Activated T-cell treated with anti-CD3 and anti-CD28 coated beads, Interleukin-2, amount 50 U/mL, for 48 hours (primary cell): Measurements from ENCODE around the gene ATP11B.
"Not testable (repeated sequence)": the region's sequence is repeated elsewhere in the genome, so short reads cannot be mapped to it uniquely, and the experiment has no call there.

ENCODE experiments used
- DNase-seq, 2 experiments: peaks; one replicate each; pipeline ENCODE4 v3.0.0-alpha.2; 2020

The ATP11B gene

DNA sequence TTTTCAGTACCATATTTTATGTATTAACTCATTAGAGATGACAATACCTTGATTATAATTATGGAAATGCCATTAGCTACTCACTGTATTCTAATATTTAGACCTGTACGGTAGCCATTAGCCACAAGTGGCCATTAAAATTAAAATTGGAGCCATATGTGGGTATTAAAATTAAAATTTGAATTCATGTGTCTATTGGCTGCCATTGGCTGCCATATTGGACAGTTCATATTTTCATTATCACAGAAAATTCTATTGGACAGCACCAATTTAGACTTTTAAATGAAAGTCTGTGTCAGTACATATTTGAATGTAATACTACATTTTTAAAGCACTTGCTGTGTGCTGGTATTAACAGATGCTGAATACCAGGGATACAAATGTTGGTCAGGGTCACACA, 3.0 kb downstream of the ATP11B start:
- DNase-seq = no peak

DNA sequence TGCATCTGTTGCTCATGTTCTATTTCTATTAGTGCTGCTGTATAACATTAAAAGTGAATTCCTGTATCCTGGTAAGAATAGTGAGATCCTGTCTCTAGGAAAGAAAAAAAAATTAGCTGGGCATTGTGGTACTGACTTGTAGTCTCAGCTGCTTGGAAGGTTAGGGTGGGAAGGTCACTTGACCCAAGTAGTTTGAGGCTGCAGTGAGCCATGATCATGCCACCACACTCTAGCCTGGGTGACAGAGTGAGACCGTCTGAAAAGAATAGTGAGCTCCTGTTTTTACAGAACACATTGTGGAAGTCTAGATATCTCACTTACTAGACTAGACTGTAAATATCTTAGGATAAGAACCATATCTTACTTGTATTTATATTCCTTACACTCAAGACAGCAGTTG, 4.6 kb downstream of the ATP11B start:
- DNase-seq = no peak

DNA sequence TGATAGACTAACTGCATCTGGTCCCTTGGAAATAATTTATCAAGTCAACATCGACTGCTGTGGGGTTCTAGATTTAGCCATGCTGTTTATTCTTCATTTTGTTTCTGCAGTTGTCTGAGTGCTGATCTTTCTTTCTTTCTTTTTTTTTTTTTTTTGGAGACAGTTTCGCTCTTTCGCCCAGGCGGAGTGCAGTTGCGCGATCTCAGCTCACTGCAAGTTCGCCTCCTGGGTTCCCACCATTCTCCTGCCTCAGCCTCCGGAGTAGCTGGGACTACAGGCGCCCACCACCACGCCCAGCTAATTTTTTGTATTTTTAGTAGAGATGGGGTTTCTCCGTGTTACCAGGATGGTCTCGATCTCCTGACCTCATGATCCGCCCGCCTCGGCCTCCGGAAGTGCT, 5.8 kb downstream of the ATP11B start:
- not testable (repeated sequence) for DNase-seq

DNA sequence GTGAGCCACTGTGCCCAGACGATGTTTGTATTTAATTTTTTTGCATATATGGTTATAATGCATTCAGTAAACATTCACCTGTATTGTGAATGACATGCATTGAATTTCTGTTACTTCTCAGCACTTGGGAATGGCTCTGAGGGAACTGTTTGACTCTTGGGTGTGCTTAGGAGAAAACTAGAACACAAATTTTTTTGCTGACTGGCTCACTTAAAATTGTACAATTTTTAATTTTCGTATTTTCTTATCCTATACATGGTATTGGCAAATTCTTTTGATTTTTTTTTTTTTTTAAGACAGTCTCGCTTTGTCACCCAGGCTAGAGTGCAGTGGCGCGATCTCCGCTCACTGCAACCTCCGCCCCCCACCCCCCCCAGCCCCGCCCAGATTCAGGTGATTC, 7.2 kb downstream of the ATP11B start:
- DNase-seq = no peak

DNA sequence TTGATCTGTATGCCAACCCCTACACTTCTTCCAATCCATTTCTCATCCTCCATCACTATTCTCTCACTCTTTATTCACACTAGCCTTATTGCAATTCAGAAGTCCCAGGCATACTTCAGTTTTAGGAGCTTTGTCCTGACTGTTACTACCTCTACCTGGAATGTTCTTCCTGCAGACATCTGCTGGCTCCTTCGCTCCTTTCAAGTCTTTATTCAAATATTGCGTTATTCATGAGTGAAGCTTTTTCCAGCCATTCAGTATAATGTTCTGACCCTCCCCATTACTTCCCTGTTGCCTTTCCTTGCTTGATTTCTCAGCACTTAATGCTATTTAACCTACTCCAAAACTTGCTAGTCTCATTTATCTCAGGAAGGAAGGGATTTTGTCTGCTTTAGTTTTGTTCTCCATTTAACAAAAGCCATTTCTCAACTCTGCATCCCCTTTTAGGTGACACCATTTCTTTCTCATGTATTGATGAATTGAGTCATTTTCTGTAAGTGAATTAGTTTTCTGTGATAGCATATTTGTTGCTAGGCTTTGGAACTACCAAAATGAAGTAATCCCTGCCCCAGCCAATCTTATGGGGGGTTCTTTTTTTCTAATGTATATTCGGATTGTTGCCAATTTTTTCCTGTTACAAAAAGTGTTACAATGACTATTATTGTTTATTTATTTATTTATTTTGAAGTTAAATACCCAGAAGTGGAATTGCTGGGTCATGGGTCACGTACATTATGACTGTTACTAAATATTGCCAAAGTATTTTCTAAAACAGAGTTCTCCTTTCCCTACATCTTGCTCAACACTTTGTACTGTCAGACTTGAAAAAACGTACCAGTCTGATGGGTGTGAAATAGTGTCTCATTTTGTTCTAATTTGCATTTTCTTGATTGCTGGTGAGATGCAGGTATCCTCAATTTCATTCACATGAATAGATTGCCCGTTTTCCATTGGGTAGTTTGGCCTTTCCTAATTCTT, 9.4 kb downstream of the ATP11B start:
- DNase-seq = no peak

DNA sequence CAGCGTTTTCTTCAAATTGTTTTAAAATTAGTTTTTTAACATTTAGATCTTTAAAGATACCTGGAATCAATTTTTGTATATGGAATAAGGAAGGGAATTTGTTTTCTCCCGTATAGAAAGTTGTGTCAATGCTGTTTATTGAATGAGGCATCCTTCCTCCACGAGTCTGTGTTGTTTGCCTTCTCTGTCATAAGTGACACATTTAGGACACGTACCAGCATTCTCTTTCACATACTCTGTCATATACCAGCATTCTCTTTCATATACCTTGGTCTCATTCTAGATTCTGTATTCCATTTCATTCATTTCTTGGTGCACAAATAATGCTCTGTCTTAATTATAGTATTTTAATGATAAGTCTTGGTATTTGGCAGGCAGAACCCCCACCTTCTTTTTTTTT, 10.3 kb downstream of the ATP11B start:
- DNase-seq = no peak

DNA sequence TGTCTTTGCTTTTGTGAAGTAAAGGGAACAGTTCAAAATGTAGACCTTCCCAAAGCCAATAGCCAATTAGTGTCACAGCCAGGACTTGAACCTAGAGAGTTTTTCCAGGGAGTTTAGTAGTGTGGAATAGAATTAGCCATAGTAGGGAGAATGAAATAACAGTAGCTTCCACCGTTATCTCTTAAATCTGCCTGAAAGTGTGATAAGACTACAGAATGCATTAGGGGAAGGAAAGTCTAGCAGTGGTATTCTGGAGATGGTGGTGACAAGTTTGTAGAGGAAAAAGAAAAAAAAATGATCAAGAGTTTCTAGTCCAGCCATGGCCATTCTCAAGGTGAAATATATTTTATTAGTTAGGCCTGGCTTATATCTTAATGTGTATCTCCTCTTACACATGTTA, 13.8 kb downstream of the ATP11B start:
- no peak for DNase-seq

DNA sequence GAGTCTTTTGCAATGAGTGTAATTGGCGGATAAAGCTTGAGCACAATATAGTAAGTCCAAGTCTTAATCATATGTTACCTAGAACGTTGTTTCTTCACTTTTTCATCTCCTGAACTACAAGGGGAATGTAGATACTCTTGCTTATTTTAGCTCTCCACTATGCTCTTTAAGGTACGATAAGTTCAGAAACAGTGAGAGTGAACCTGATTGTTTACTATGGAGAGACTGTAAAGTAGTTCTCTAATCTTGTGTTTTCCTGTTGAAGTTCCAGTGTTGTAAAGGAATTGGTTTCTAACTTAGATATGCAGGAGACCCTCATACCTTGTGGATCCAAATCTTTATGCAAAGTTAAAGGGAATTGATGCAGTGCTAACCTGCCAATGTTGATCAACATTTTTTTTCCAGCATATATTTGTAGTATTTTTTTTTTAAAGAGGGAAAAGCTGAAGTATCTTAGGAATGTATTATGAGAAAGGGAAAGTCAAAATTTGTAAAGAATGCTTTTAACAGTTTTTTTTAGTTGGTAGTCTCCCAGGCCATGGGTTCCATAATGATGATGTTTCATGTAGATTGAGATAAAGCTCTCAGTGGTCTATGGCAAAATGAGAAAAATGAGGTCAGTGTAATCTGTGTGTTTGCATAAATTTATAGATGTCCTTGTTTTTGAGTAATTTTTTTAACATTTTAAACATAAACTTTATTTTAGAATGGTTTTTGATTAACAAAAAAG, 14.9 kb downstream of the ATP11B start:
- DNase-seq = no peak

DNA sequence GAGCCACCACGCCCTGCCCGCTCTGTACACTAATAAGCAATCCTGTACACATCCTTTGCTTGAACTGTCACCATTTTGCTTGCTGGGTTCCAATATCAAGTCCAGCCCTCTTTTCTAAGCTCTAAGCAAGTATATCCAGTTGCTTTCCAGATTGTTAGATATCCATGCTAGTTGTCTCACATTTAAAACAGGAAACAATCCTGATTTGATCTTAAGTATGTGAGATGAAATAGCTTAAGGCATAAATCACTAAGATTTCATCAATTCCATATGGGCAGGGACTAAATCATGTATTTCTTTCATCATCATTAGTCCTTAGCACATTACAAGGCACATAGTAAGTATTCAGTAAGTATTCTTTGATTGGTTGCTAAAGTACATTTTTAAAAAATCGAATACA, 16.2 kb downstream of the ATP11B start:
- no peak for DNase-seq

DNA sequence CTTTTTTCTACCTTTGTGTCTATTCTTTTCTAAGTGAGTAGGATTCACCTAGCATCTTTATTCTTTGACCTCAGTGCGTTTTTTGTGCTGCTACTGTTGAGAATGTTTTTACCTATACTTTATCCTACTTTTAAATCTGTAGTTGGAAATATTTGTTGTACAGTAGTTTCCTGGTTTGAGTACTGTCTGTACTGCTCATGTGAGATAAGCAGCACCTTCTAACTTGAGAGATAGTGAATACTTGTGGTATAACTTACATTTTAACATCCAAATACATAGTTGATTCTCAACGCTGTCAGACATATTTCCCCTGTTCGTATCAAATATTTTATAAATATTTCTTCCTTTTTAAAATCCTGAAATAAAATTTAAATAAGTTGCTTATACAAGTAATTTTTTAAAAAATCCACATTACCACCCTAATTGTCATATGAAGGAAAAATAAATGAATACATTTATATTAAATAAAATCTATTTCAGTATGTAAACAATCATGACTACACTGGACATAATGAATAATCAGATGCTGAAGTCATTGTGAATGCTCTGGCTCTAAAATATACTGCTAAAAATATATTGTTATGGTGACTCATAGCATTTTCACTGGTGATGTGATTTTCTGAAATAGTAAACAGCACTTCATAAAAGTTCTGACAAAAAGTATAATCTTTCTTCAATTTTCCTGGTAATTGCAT, 17.4 kb downstream of the ATP11B start:
- no peak for DNase-seq

DNA sequence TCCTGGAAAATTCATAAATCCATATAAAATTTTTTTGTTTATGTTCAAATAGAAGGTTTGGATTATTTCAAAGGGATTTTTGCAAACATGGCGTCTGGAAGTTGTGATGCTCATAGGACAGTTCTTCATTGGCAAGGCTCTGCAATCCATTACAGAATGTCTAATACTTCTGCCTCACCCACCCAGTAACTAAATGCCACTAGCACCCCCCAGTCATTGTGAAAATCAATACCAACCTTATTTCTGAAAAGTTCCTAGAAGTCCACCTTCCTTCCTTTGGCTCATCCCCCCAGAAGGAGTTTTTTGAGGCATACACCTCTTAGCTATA, 17.9 kb downstream of the ATP11B start:
- DNase-seq = no peak

DNA sequence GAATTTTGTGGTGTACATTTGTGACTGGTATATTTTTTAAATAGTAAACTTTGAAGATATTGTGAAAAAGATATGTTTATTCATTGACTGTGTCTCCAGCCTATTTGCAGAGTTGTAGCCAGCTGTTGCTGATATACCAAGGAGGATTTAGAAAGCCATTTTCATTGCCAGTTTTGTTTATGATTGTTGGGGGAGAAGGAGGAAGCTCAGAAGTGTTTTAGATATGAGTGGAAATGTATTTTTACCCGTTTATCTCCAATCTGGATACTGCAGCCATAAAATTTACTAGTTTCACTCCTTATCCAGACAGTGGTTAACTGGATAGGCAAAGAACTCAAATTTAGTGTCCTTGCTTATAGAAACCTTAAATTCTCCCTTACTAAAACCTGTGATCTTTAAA, 18.8 kb downstream of the ATP11B start:
- DNase-seq = no peak

DNA sequence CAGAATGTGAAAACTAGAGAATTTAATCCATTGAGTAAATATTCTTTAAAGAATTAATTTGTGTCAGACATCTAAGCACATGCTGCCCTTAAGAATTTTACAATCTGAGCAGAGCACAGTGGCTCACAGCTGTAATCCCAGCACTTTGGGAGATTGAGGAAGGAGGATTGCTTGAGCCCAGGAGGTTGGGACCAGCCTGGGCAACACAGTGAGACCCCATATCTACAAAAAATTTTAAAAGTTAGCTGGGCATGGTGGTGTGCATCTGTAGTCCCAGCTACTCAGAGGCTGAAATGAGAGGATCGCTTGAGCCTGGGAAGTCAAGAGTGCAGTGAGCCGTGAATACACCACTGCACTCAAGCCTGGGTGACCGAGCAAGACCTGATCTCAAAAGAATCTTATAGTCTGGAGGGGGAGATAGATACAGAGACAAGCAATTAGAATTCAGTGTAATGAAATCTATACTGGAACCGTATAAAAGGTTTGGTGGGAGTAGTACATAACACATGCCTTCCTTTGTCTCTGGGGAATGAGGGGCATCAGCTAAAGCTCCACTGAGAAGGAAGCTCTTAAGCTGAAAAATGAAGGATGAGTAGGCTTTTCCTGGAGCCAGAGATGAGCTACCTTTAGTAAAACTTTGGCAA, 21.2 kb downstream of the ATP11B start:
- DNase-seq = no peak

DNA sequence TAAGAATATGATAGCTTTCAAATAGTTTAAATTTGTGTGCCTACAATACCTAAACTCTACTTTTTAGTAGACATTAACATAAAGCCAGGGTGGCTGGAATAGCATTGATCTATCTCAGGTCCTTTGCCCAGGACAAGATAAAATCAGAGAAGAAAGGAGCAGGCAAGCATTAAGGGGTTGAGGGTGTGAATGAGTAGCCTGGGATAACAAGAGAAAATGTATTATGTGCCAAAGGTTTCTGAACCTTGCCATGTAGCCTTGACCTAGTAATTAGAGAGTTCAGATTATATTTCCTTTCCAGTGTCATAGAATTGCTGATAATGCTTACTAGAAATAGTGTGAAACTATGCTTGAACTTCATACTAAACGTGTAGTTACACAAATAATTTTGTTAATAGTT, 22.9 kb downstream of the ATP11B start:
- no peak for DNase-seq

DNA sequence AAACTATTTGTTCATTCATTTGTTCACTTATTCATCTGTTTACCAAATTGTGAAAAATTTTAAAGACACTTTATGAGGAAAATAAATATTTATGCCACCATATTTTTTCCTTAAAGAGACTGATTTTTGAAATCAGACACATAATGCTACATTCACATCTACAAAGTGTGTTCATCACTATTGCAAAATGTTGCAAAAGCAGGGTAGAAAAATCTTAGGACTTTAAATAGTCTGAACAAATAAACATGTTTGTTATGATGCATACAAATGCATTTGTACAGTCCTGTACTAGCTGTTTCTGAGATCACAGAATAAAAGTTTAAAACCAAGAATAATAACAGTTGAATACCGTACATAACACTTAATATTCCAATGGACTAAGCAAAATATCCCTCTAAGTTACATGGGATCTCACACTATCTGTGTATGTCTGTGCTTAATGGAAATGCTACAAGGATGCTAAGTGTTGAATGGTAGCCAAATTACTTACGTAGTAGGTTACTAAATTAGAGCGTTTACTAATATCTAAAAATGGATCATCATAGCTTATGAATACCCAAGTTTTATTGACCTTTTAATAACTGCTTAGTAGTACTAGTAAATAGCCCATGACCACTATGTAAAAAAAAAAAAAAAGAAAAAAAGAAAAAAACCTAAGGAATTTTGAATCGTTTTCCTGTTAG, 25.1 kb downstream of the ATP11B start:
- DNase-seq = no peak

DNA sequence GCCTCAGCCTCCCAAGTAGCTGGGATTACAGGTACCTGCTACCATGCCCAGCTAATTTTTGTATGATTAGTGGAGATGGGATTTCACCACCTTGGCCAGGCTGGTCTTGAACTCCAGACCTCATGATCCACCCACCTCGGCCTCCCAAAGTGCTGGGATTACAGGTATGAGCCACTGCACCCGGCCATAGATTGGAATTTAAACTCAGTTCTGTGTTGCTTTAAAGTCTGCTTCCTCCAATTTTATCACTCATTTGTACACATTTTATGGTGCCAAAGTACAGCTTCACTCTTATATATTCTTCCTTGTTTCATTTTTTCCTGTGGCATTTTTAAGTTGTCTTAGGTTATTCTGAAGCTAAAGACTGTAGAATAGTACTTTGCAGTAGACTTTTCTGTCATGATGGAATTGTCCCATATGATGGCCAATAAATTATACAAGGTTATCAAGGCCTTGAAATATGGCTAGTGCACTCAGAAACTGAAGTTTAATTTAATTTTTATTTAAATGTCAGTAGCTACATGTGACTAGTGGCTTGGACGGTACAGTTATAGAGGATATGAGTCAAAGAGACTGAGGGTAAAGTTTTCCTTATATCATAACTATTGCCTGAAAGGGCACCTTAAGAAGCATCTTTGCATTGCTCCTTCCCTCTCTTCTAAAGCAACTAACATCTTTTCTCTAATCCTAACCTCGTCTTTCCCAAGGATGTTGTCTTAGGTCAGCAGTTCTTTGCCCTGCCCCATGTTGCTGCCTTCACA, 28.1 kb downstream of the ATP11B start:
- DNase-seq = no peak

DNA sequence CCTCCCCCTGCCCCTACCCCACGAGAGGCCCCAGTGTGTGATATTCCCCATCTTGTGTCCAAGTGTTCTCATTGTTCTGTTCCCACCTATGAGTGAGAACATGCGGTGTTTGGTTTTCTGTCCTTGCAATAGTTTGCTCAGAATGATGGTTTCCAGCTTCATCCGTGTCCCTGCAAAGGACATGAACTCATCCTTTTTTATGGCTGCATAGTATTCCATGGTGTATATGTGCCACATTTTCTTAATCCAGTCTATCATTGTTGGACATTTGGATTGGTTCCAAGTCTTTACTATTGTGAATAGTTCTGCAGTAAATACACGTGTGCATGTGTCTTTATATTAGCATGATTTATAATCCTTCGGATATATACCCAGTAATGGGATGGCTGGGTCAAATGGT, 29.0 kb downstream of the ATP11B start:
- DNase-seq = not testable (repeated sequence)

DNA sequence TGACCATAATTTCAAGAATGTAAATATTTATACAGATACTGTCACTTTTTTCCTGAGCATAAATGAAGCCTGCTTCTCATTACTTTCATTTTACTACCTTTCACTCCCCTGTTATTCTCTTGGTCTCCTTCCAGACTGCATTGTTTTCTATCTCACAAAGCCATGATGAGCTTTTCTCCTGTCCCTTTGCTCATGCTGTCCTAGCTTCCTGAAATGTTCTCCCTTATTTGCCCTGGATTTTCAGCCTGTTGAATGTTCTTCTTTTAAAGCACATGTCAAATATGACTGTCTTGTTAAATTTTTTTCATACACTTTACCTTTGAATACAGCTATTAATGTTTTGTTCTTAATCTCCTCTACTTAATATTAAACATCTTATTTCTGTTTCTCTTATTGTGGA, 31.7 kb downstream of the ATP11B start:
- DNase-seq = no peak

DNA sequence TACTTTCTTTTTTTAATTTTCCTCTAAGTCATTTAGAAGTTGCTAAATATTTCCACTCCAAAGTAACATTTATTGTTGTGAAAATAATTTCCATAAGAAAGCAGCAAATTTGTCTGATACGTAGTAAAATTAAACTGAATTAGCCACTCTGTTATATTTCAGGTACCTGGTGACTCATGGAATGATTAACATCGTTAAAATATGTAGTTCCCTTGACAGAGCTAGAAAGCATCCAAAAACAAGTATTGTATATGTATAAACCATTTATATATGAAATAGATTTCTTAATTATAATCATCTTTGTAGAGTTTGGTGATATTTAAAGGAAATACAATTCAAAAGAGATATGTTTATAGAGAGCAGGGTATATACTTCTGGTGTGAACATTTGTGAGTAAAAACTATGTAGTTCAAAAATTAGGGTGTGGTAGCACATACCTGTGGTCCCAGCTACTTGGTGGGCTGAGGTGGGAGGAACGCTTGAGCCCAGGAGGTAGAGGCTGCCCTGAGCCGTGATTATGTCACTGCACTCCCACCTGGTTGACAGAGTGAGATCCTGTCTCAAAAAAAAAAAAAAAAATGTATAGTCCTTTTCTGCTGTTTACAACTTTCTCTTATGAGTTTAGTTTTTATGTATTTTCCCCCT, 36.6 kb downstream of the ATP11B start:
- DNase-seq = no peak

DNA sequence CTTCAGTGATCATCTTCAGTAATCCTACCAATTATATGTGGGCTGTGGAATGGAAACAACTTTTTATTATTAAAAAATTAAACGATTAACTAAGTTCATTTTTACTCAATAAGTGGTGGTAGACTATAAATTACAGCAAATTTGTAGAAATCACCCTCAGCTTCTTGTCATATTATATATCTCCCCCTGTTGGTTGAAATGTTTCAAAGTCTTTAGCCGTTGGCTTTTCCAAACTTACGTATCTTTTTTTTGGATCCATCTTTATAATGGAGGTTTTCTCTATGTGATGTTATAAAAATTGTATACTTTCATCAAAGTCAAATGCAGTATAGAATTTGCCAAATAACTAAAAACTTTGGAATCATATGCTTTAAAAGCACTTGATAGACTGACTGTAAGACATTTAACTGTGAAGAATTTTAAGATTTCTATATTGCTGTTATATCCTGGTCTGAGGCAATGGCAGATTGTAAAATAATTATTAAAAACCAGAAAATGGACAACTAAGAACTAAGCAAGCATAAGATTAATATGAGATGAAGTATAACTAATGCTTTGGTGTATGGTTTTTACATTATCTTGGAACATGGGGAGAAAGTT, 44.7 kb downstream of the ATP11B start:
- DNase-seq = no peak

DNA sequence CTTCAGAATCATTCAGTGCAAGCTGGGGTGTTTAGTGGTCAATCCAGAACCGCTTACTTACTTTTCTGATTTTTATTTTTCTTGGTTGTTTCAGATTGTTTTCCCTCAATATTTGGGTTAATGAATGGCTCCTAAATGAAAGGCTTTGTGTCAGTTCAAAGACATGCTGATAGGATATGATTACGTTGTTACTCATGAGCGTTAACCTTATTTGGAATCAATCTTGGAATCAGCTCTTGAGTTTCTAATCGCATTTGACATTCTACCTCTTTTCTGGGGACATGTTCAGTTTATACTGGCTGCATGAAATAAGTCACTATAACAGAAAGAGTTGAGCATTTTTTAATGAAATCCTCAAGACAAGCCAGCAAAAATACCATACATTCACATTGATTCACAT, 50.2 kb downstream of the ATP11B start:
- DNase-seq = no peak
